NCI-H2081 (cell line): ENCODE results near the gene CD8B.
"Not testable (repeated sequence)": the region's sequence is repeated elsewhere in the genome, so short reads cannot be mapped to it uniquely, and the experiment has no call there.

ENCODE experiments used
- DNase-seq, 2 experiments: peaks; one replicate each; lab custom pipeline; 2025; lab: John Stamatoyannopoulos, UW

Gene CD8B

DNA sequence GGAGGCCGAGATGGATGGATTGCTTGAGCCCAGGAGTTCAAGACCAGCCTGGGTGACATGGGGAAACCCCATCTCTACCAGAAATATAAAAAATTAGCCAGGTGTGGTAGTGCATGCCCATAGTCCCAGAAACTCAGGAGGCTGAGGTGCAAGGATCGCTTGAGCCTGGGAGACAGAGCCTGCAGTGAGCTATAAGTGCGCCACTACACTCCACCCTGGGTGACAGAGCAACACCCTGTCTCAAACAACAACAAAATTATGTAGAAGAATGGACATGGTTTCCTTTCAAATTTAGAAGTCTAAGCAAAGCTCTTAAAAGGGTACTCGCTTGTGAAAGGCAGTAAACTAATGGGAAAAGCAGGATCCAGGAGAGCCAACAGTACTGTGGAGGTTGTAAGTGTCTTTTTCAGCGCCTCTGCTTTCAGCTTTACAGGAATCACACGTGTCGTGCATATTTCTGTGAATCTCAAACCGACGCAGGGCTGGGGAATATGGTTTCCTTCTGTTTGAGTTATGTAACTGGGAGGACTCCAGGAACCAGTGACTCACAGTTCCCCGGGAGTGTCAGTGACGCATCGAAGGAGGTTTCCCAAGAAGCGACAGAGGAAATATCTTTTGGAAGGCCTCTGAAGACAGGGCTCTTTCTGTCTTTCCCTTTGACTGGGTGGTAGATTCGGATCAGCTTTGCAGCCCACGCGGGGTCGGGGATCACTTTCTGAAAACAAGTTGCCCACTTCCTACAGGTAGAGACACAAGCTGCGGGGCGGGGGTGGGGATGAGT, 24.6 kb downstream of the CD8B start:
- not testable (repeated sequence) for DNase-seq

DNA sequence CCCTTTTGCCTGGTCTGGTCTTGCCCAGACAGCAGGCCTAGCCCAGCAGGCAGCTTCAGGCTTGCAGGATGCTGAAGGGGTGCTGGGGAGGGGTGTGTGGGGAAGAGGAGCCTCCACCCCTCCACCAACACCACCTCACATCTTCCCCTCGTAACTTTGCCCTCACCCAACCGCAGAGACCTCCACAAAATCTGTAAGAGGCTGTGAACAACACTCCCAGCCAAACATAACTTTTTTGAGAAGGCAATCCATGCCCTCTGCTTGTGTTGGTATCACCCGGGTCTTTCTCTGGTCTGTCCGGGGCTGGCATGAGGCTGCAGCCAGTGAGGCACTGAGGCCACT, 26.2 kb downstream of the CD8B start:
- not testable (repeated sequence) for DNase-seq

DNA sequence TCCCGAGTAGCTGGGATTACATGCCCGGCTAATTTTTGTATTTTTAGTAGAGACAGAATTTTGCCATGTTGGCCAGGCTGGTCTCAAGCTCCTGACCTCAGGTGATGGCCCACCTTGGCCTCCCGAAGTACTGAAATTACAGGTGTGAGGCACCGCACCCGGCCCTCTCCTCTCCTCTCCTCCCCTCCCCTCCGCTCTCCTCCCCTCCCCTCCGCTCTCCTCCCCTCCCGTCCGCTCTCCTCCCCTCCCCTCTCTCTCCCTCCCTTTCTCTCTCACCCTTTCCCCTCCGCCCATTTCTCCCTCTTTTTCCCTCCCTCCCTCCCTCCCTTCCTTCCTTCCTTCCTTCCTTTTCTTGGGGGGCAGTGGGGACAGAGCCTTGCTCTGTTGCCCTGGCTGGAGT, 28.4 kb downstream of the CD8B start:
- no peak for DNase-seq

DNA sequence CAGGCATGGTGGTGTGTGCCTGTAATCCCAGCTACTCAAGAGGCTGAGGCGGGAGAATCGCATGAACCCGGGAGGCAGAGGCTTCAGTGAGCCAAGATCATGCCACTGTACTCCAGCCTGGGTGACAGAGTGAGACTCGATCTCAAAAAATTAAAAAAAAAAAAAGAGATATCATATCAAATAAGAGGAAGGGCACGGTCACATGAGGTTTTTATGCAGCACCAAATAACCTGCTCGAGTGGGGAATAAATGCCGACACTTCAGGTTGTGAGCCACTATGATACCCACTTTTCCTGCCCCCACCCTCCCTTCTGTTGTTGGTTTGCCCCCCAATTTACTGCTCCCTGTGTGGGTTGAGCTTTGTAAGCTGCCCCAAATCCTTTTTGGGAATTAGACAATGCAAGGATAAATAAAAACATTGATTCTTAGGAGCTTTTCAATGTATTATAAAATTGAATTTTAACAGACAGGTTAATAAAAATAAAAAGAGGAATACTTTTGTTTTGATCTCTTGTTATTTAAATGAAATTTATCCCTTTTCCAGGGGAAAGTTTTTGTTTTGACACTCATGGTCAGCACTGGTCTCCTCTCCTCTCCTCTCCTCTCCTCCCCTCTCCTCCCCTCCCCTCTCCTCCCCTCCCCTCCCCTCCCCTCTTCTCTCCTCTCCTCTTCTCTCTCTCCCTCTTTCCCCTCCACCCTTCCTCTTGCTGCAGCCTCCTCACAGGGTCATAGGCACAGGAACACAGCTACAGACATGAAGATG, 29.2 kb downstream of the CD8B start:
- DNase-seq = no peak

DNA sequence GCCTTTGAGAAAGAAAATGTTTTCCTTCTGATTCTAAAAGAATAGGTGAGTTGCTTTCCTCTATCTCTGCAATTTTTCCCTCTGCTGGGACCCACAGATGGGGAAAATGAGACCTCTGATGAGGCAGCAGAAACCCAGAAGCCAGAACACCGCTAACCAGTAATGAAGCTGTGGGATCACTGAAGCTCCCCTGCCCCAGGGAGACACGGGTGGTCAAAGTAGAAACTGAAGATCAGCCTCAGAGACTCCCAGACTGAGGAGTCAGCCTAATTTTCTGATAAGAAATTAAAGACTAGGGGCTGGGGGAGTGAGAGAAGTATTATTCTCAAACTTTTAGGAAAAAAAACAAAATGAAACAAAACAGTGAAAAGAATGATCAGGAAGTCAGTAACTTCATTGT, 30.1 kb downstream of the CD8B start:
- no peak for DNase-seq

DNA sequence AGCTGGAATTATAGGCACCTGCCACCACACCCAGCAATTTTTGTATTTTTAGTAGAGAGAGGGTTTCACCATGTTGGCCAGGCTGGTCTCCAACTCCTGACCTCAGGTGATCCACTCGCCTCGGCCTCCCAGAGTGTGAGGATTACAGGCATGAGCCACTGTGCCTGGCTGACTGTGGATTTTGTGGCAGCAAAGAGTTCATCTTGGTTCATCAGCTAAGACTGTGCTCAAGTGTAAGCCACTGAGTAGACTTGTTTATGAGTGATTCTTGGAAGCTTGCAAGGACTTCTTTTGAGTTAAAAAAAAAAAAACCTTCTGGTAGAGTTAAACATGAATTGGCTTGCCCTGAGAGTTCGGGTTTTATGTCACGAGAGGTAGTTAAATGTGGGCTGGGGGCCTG, 34.7 kb downstream of the CD8B start:
- DNase-seq = no peak

DNA sequence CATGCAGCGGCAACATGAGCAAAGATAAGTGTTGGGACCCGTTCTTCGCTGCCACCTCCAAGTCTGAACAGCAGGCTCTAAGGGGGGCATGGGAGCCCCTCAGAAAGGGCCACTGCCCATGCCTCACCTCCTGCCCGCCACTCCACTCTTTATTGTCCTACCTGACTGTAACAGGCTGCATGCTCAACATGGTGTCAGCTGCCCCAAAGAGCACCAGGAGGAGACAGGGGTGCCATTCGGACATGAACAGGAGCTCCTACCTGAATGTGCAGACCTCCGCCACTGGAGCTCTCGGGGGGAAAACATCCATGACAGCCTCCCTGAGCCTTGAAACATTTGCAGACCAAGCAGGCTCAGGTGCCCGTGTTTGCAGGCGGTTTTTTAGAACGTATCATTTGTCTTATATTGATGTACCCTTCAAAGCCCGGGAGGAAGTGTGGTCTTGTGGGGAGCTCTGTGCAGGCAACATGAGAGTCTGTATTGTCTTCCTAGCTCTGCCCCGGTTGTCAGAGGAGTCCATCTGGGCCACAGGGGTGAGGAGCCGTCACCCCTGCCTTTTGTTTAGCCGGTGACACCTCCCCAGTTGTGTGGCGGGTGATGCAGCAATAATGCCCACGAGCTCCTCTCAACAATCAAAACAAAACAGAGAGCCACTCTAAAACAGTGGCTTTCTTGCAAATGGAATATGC, 35.8 kb downstream of the CD8B start:
- no peak for DNase-seq

DNA sequence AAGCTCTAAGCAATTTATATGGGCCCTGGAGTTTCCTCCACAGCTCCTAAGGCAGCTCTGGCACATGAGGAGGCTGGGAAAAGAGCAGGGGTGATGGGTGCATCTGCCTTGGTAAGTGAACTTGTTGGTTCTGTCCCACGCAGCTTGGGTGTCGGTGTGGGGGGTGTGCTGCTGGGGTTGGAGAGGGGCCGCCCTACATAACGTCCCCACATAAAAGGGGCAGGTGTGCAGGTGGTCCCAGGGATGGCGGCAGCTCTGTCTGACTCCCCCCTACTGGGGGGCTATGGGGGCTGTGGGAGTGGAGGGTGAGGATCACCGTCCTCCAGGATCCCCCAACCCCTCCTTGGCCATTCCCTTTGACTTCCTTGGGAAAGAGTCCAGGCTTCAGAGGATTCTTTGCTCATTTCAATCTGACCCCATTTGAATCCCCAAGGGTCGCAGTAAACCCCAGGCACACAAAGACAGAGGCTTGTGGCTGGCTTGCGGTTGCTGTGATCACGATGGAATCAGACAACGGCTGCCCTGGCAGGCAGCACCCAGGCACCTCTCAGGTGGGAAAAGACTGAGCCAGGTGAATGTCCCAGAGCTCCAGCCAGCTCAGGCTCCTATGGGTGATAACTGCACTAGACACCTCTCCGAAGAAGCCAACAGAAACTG, 36.5 kb downstream of the CD8B start:
- no peak for DNase-seq

DNA sequence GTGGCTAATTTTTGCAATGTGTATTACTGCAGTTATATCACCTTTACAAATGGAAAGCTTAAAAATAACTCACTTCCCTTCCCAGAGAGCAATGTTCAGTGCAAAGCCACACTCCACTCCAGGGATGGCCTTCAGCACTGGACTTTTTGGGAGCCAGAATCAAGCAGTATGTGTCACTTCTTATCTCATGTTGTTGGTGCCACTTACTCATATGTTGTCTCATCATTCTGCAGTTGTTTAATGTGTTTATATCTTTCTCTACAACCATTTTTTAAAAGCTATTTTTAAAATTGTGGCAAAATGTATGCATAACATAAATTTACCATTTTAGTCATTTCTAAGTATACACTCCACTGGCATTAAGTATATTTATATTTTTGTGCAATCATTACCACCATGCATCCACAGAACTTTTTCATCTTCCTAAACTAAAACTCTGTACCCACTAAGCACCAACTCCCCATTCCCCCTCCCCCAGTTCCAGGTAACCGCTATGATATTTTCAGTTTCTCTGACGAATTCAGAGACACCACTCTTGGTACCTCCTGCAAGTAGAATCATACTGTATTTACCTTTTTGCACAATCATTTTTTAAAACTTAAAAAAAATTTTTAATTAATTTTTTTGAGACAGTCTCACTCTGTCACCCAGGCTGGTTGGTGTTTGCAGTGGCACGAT, 38.9 kb downstream of the CD8B start:
- no peak for DNase-seq

DNA sequence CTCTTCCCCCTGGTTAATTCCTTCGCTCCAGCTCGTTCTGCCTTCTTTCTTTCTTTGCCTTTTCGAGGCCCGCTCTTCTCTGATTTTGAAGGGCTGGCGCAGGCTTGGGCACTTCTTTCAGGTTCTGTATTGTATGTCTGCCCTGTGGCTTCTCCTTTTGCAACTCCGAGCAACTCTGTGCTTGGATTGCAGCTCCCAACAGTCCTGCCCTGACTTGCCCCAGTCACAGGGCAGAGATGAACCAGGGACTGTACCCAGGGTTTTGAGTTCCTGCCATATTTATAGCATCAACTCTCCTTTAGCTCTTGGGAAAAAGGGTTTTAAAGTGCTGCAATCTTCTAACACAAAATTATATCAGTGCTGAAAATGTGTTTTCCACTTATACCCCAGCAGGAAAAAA, 39.8 kb downstream of the CD8B start:
- DNase-seq = no peak

DNA sequence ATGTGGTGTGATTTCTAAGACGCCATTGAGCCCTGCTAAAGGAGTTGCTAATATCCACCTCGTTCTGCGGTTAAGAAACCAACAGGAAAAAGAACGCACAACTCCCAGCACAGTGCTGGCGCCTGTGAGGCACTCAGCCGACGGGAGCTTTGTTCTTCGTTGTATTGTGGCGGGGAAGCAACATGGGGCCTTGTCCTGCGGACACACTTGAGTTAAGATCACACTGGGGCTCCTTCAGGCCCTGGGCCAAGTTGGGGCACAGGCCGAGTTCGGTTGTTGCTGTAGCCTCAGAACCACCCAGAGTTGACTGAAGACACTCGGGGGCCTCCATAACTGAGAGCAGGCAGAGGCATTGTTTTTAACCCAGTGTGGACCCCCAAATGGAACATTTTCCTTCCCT, 40.4 kb downstream of the CD8B start:
- DNase-seq = no peak

DNA sequence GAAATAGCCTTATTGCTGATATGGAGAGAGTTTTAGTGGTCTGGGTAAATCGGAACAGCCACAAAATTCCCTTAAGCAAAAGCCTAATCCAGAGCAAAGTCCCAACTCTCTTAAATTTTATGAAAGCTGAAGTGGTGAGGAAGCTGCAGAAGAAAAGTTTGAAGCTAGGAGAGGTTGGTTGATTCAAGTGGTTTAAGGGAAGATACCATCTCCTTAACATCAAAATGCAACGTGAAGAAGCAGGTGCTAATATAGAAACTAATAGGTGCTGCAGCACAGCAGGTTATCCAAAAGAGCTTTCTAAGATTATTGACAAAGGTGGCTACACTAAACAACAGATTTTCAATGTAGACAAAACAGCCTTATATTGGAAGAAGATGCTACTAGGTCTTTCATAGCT, 42.7 kb downstream of the CD8B start:
- no peak for DNase-seq

DNA sequence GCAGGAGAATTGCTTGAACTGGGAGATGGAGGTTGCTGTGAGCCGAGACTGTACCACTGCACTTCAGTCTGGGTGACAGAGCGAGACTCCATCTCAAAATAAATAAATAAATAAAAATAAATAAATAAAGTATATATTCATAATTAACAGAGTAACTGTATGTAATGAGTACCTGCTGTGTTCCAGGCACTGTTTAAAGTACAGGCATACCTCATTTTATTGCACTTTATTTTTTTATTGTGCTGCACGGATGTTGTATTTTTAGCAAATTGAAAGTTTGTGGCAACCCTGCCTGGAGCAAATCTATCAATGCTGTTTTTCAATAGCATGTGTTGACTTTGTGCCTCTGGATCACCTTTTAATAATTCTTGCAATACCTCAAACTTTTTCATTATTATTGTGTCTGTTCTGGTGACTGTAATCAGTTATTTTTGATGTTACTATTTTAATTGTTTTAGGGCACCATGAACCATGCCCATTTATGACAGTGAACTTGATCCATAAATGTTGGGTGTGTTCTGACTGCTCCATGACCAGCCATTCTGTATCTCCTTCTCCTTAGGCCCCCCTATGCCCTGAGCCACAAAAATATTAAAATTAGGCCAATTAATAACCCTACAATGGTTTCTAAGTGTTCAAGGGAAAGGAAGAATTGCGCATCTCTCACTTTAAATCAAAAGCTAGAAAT, 43.4 kb downstream of the CD8B start:
- DNase-seq = no peak

DNA sequence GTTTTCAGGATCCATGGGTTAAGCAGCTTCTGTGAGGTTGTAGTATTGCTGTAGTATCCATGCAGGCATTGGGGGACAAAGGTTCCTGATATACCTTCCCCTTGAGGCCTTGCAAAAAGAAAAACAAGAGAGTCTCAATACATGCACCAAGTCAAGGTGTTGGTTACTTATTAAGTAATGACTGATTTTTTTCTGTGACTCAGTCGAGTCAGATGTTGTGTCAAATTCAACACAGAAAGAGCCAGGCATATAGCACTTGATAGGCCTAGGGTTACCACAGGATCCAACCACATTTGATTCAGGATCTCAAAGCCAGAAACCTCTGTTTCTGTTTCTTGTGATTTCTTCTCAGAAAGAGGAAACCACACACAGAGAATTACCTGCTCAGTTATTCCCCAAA, 46.1 kb downstream of the CD8B start:
- no peak for DNase-seq

DNA sequence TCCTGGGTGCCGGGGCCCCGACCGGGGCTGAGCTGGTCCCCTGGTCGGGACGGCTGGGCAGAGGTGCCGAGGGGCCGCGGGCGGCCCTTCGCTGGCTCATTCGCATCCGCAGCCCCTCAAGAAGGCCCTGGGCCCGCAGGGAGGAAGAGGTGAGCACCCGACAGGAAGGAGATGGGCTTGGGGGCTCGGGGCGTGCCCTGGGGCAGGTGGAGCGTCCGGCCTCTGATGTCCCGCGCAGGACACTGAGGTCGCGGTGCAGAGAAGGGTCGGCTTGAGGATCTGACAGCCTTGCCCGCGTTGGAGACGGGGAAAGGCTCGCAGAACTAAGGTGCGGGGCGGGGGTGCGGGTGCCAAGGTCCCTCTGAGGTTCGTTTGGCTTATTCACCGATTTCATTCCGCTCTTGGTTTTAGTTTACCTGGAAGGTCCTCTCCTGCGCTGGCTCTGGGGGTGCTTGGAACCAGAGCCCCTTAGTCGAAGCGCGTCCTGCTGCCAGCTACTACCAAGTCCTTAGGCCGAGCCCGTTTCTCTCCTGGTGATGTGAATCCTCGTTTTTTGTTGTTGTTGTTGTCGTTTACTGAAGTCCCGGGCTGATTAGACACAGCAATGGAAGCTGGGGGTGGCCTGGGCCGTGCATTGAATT, 52.1 kb downstream of the CD8B start:
- DNase-seq = no peak

DNA sequence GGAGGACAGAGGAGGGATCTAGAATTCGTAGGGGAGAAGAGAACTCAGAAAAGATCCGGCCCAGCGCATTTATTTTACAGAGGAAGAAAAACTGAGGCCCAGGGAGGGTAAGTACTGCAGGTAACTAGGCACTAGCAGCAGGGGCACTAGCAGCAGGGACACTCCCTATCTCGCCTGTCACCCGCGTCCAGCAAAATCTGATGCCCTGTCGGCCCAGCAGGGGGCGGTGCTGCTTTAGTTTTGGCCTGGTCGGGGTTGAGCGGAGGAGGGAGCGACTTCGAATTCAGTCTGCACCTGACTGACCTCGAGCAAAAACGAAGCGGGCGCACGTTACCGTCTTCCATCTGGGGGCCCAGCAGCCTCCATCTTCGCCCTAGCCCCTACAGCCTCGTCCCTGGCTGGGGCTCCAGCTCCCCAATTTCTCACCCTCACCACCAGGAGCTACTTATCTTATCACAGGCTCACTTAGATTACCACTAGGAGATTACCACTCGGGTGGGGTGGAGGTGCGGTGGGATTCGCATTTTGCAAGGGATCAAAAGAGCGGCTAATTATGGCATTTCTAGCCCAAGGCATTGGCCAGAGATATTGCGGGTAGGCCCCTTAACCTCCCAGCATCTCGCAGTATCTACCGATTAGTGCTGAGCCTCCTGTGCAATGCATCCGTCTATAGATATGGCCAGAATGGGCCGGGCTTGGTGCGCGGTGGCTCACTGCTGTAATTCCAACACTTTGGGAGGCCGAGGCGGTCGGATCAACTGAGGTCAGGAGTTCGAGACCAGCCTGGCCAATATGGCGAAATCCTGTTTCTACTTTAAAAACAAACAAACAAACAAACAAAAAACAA, 53.1 kb downstream of the CD8B start:
- DNase-seq = peak; percentile 89

DNA sequence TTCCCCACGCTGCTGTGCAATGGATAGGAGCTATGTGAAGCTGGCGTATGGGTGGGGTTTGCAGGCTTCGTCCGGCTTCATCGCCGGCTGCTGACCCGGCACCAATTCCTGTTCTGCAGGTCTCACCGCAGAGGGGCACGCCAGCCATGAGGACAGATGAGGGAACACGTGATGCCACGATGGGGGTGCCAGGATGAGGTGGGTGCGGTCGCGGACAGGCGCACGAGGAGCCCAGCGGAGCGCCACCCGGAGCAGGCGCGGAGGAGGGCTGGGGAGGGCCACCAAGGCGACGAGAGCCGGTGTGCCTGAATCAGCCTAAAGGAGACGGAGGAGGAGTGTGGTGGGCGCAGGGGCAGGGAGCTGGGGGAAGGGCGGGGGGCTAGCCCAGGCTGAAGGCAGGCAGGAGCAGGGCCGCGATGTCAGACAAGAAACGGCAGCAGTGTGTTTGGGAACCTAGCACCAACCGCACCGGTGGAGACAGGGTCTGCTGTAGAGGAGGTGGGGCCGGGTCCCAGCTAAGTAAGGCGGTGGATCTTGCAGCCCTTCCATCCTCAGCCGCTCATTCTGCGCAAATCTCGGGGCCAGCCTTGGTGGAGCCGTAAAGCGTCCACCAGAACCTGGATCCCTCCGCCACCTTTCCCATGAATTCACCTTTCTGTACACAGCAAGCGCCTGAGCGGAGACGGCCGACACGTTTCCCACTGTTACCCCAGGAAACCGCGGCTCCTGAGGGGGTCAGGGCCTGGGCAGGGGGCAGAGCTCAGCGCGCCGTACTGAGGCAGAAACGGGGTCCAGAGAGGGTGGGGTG, 54.0 kb downstream of the CD8B start:
- peak; percentile 67 to 84 for DNase-seq

DNA sequence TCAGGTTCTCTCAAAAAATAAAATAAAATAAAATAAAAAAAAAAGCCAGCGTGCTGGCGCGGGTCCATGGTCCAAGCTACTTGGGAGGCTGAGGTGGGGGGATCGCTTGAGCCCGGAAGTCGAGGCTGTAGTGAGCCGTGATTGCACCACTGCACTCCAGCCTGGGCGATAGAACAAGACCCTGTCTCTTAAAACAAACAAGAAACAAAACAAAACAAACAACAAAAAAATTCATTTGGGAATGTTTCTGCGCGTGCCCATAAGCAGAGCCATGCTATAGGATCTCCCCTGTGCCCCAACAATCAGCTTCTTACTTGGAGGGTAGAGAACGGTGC, 54.6 kb downstream of the CD8B start:
- no peak for DNase-seq
